Gastroesophageal sphincter (tissue), 4 donors: ENCODE results near the gene SLC39A11. TPM values are rescaled to one million over a fixed set of nuclear protein-coding genes. Genes with fewer than 3 reads are reported as not detected.

Experiments used
- ATAC-seq: fragments of 150-250 bp; one replicate; pipeline ENCODE4 v1.9.1; 2016; ENCODE audit warnings: mild to moderate bottlenecking, moderate library complexity
- H3K27ac ChIP-seq, 4 donors: fragments of 200-600 bp; sonication (generic) in 3 of 4; 1 replicate in 3 of 4; 2 replicates in 1 of 4; pipeline ENCODE4 v1.5.1; 2016 to 2019
- H3K27me3 ChIP-seq: fragments of 200-600 bp; sonication (generic); one replicate; pipeline ENCODE4 v1.5.1; 2019
- H3K36me3 ChIP-seq, 2 donors: fragments of 200-600 bp; sonication (generic); one replicate each; pipeline ENCODE4 v1.5.1; 2019; ENCODE audit warnings: control low read depth in 1 of 2
- H3K4me1 ChIP-seq, 3 donors: fragments of 200-600 bp; sonication (generic); 1 replicate in 2 of 3; 2 replicates in 1 of 3; pipeline ENCODE4 v1.5.1; 2016 to 2019; ENCODE audit warnings: control low read depth in 2 of 3
- H3K4me3 ChIP-seq, 2 donors: fragments of 200-600 bp; sonication (generic); one replicate each; pipeline ENCODE4 v1.5.1; 2019; ENCODE audit warnings: mild to moderate bottlenecking in 1 of 2, moderate library complexity in 1 of 2
- H3K9me3 ChIP-seq, 3 donors: fragments of 200-600 bp; sonication (generic); one replicate each; pipeline ENCODE4 v1.5.1; 2017 to 2019; ENCODE audit warnings: control low read depth in 2 of 3
- CTCF ChIP-seq, 4 experiments: fragments of 200-600 bp in 2 of 4; fragments of 450-650 bp in 2 of 4; sonication (generic) in 1 of 4; IDR thresholded peaks; one replicate each; pipeline ENCODE4 v1.5.1; 2017 to 2019; ENCODE audit warnings: antibody characterized with exemption in 4 of 4, mild to moderate bottlenecking in 2 of 4, moderate library complexity in 2 of 4
- EP300 ChIP-seq: sonication (generic); formaldehyde crosslinking; IDR thresholded peaks from one replicate; pipeline ENCODE4 v1.6.1; 2017; ENCODE audit warnings: antibody characterized with exemption, mild to moderate bottlenecking
- POLR2A ChIP-seq, 2 donors: fragments of 450-650 bp; IDR thresholded peaks; one replicate each; pipeline ENCODE4 v1.6.1; 2017; ENCODE audit warnings: antibody characterized with exemption in 2 of 2, mild to moderate bottlenecking in 2 of 2, moderate library complexity in 1 of 2
- POLR2AphosphoS5 ChIP-seq: sonication (generic); formaldehyde crosslinking; IDR thresholded peaks from one replicate; pipeline ENCODE4 v1.6.1; 2017; ENCODE audit warnings: antibody characterized with exemption
- WGBS, 2 donors: methylation state at CpG; one replicate each; pipeline ENCODE4 v1.1.5; 2018; ENCODE audit warnings: low coverage in 1 of 2; 5-methylcytosine and 5-hydroxymethylcytosine counted together
- total RNA-seq, 4 donors: library from RNA; depleted of rRNA; stranded (reverse); fragments of >200 nt; gene quantifications; one replicate each; pipeline ENCODE4 v1.1.0, GENCODE V29; 2016

The SLC39A11 gene
- total RNA-seq, 4 donors from 2014 or later = 11.6 to 16.8 (median 14.5) TPM

- no peaks in the 10 kb centered on the region for H3K4me1 ChIP-seq
- no peak for ATAC-seq
- H3K27me3 ChIP-seq = no peaks in the 10 kb centered on the region
- no peak overlapping the region for H3K27ac ChIP-seq
- H3K4me3 ChIP-seq = no peak overlapping the region
- TF ChIP-seq POLR2A (IDR thresholded peaks at IDR 0.05) (no peak), CTCF (IDR thresholded peaks at IDR 0.05) (no peak), POLR2AphosphoS5 (no peak), EP300 (no peak)
- 70 to 82% methylated on average over 2 to 4 of the region's 4 CpGs for WGBS, 2 donors
- H3K36me3 ChIP-seq = peaks cover 0 to 5% of the 10 kb centered on the region in 2 donors
- H3K9me3 ChIP-seq = no peaks in the 10 kb centered on the region
Measured at GRCh38 chr17:72691586-72691985, 400.9 kb downstream of the SLC39A11 start.

DNA sequence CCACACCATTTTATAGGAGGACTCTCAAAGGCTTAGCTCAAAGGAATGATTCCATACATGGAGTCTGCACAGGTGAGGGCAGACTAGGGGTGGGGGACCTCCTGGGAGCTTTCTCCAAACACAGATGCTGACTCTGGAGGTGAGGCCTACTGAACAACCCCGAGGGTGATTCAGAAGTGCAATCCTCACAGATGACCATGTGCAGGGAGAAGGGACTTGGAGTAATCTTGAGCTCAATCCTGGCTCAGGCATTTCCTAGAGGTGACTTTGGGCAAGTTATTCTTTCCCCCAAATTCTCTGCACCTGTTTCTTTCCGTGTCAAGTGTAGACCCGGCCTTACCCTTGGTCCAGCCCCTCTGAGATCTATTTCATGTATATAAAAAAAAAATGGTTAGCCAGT is 401.5 kb downstream of the SLC39A11 start:
- no peak for TF ChIP-seq POLR2A (IDR thresholded peaks at IDR 0.05)
- no peak for TF ChIP-seq EP300
- TF ChIP-seq POLR2AphosphoS5 = no peak
- no peak for TF ChIP-seq CTCF (IDR thresholded peaks at IDR 0.05)
- Histone ChIP-seq H3K27ac (no peak overlapping the region), H3K9me3 (no peaks in the 10 kb centered on the region), H3K36me3 (peaks cover 0 to 5% of the 10 kb centered on the region in 2 donors), H3K27me3 (no peaks in the 10 kb centered on the region), H3K4me3 (no peak overlapping the region), H3K4me1 (no peaks in the 10 kb centered on the region)
- no peak for ATAC-seq
- 73% methylated on average over 2 to 3 of the region's 3 CpGs for WGBS, 2 donors

- no peak for TF ChIP-seq EP300
- no peak for TF ChIP-seq POLR2A (IDR thresholded peaks at IDR 0.05)
- no peak for TF ChIP-seq POLR2AphosphoS5
- no peak for TF ChIP-seq CTCF (IDR thresholded peaks at IDR 0.05)
- Histone ChIP-seq H3K36me3 (no peaks in the 10 kb centered on the region), H3K4me3 (no peak overlapping the region), H3K4me1 (no peaks in the 10 kb centered on the region), H3K27ac (no peak overlapping the region), H3K9me3 (no peaks in the 10 kb centered on the region), H3K27me3 (no peaks in the 10 kb centered on the region)
- 66 to 72% methylated on average over 3 to 7 of the region's 7 CpGs for WGBS, 2 donors
- no peak for ATAC-seq
Measured at GRCh38 chr17:72687886-72688285, 404.6 kb downstream of the SLC39A11 start.

DNA sequence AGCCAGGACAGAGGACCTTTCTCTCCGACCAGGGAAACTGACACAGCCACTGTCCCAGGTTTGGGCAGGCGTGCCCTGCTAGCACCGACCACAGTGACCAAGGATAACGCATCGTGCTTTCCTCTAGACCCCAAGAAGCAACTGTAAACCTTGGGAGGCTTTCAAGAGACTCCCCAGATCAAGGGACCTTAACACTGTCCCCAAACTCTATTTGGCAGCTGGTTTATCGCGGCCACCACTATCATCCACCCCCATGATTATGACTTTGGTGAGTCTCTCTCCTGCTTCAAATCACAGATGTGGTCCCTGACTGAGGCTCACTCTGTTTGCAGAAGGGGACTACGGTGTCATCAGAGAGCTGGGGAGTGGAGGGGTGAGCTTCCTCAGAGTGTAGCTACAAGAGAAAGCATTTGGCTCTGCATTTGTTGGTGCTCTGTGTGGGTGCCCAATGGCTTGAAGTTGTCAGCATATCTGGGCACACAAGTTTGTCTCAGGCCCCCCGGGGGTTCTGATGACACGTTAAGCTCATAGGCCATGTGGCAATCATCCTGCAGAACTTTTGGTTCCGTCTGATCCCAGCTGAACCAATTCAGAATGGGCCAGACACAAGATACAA is 408.0 kb downstream of the SLC39A11 start:
- no peaks in the 10 kb centered on the region for H3K27me3 ChIP-seq
- WGBS, 2 donors = 80 to 87% methylated on average over 1 to 5 of the region's 11 CpGs
- H3K36me3 ChIP-seq = no peaks in the 10 kb centered on the region
- no peak for ATAC-seq
- H3K27ac ChIP-seq = no peak overlapping the region
- H3K4me1 ChIP-seq = no peaks in the 10 kb centered on the region
- TF ChIP-seq POLR2AphosphoS5 (no peak), CTCF (IDR thresholded peaks at IDR 0.05) (no peak), POLR2A (IDR thresholded peaks at IDR 0.05) (no peak)
- no peaks in the 10 kb centered on the region for H3K9me3 ChIP-seq
- no peak overlapping the region for H3K4me3 ChIP-seq
